NCI-H187 treated with DMSO at 0.1 percent for 48 hours (cell line): Measurements from ENCODE around the gene RASA3.

Experiments used
- DNase-seq: peaks from one replicate; lab custom pipeline; 2025; lab: John Stamatoyannopoulos, UW

The RASA3 gene

DNA sequence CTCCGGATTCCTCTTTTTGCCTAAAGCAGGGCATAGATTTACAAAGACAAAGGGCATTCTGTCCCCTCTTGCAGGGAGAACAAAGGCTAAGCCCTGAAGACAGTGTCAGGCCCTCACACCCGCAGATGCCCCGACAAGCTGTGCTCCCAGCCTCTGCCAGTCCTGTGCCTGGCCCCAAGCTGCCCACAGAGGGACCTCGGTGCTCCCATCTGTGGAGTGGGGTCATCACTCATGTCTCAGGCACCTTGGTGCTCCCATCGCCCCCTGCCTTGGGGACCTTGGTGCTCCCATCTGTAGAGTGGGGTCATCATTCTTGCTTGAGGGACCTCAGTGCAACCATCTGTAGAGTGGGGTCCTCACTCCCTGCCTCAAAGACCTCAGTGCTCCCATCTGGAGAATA lies 182.9 kb downstream of the RASA3 start:
- DNase-seq = no peak

DNA sequence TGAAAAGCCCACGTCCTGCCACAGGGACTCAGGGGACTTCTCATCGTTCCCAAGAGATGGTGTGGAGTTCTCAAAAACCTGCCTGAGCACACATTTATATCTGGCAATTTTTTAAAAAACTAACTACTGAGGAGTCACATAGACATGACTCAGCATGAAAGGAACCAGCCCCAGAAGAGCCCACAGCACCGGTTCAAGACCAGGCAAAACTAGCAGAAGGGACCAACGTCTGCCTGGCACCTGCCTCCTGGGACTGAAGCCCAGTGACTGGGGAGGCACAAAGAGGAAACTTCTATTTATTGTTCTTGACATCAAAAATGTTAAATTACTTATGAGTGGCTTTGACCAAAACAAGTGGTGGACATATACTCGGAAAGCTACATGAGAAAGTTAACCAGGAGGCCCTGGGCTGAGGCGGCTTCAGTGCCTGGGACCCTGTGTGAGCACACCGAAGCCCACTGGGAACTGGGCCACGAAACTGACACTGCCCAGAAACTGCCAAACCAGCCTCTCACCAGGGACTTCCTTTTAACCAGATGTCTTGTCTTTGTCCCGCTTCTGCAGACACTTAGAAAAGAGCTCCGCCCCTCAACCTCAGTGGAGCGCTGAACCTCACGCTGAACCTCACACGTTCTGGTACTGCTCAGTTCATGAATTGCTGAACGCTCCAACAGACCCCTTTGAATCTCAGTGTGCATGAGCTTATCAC lies 184.2 kb downstream of the RASA3 start:
- no peak for DNase-seq

DNA sequence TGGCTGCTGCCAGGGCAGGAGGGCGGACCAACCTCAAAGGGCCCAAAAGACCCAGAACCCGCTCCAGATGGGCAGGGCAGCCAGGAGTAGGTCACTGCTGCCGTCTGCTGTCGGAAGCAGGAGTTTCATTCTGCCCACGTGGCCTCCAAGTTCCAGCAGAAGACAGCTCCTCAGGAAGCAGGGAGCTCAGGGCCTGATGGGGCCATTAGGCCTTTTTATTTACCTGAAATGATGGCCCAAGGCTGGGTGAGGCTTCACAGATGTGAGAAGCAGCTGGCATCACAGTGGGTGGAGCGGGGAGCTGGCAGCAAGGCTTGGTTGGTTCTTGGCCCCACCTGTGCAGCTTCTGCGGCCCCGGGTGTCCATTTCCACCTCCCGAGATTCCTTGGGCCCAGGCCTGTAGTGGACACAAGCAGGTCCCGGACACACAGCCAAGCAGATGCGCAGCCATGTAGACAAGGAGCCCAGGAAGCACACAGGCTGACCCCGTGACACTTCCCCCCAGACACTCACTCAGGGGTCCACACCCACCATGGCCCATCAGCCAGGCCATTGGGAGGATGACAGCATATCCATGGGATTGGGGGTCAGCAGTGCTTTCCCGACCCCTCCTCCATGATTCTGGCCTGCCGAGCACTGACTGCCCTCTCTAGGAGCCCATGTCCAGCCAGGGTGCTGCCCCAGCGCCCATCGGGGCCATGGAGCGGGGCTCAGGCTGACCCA lies 185.0 kb downstream of the RASA3 start:
- DNase-seq = no peak

DNA sequence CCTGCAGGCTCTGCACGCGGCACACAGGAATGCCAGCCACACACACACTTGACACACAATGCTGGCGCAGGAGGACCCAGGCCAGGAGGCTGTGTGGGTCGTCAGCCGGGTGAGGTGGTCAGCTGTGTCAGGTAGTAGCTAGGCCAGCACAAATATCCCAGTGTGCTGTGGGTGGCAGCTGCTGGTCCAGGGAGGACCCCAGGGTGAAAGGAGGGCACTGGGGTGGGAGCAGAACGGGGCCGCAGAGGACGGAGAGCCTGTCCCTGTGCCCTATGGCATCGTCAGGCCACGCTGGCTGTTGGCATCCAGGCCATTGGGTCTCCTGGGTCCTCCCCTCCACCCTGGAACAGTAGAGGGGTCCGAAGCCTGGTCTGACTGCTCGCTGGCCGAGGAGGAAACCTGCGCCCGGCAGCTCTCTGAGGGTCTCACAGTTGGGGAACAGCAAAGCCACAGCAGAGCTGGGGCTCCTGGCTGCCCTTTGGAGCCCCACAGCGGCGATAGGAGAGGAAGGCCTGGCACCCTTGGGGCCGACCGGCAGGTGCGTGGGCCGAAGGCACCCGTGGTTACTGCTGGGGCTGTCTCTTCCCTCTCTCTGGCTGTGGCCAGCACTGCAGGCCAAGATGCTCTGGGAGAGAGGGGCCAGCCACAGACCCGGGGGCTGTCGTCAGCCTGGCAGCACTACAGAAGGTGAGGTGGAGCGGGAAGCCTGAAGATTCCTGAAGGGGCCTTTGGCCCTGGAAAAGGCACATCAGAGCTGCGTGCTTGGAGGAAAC lies 185.8 kb downstream of the RASA3 start:
- DNase-seq = no peak

DNA sequence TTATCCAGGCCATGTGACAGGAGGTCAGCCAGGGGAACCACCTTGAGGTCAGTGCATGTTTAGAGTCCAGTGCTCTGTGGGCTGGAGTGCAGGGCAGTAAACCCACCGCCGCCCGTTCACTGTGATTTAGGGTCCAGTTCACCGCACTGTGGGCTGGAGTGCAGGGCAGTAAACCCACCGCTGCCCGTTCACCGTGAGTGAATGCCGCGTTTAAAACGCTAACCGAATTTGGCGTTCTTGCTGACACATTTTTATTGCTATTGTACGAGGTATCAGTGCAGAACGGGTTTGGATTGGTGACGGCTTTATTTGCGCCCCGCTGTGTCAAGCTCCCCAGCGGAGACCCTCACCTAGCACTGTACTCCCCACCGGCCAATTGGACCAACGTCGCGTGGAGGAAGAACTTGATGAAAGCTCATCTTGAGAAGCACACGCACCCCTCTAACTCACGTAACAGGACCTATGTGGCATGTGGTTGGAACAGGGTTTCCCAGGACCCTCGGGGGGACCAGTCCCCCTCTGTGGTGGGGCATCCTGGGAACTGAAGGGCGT lies 186.5 kb downstream of the RASA3 start:
- DNase-seq = no peak

DNA sequence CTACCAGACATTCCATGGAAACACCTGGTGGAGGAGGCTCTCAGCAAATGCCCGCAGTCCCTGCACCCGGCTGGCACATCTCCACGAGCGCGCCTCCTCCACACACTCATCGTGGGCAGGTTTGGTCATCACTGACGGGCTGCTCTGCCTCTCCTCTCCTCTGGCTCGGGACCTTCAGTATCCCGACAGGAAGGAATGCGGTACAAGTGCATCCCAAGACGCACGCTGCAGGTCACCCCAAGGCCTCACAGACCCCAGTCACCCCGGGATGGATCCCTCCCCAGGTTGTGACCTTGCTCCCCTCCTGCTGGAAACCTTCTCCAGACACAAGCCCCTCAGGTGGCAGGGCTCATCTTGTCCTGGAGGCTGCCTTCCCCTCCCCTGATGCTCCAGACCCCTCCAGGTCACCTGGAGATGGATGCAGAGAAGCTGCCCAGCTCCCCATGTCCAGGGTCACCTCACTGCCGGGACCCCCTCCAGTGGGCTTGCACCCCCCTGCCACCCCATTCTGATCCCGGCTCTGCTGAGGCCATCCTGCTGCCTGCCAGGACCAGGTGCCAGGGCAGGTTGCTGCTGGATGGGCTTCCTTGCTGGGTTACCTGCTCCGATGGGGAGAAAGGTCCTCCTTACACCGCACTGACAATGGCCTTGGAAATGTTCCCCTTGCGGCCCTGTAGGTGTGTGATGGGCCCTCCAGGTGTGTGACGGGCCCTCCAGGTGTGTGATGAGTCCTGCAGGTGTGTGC lies 188.4 kb downstream of the RASA3 start:
- DNase-seq = no peak

DNA sequence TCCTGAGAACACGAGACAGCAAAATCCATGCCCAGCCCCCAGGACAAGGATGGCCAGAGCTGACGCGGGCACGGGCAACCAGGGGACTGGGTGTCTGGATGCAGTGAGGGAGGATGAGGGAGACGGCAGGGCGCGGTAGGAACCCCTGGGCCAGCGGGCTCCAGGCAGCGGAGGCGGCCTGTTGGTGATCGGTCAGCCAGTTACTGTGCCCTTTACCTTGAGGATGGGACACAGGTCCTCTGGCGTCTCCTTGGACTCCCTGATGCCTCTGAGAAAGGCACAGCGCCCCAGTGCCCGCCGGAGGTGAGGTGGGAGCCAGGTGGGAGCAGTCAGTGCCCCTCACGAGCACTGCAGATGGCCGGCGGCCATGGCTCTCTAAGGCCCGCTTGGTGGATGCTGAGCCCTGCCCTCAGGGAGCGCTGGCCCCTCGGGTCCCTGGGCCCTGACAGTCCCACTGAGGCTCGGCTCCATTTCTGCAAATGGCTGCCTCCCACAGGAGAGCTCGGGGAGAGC lies 189.8 kb downstream of the RASA3 start:
- no peak for DNase-seq

DNA sequence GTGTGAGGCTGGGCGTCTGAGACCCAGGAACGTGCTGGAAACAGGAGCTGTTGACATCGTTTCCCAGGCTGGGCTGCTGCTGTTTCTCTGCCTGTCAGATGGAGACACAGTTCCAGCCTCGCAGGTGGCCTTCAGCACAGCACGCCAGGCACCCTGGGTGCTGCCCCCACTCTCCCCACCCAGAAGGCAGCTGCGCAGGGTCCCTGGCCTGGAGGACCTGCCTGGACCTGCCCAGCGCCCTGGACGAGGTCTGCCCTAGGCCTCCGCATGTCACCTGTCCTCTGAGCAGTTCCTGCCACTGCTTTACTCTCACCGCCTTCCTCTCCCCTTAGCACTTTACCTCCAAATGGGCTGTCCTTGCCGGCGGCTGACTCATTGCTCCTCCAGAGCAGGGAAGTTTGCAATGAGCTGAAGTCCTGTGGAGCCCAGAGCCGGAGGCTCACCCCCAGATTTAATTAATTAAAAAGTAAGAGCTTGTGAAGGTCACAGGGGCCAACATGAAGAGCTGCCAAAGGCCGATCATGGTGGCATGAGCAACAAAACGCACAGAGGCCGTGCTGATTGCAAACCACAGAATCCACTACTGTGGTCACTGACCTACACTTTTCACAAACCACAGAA lies 190.7 kb downstream of the RASA3 start:
- DNase-seq = no peak

DNA sequence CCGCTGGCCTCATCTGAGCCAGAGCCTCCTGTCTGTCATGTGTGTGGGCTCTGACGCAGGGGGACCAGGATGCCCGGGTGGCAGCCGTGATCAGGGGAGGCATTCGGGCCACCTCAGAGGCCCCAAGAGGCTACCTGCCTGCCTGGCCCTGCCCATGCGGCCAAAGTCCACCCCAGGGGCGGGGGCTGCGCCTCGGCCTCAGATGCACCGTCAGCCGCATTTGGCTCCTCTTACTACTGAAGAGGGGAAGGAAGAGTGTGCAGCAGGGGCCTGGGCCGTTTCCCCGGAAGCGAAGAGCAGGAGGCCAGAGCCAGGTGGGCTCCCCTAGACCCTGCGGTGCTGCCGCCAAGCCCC lies 192.5 kb downstream of the RASA3 start:
- no peak for DNase-seq

DNA sequence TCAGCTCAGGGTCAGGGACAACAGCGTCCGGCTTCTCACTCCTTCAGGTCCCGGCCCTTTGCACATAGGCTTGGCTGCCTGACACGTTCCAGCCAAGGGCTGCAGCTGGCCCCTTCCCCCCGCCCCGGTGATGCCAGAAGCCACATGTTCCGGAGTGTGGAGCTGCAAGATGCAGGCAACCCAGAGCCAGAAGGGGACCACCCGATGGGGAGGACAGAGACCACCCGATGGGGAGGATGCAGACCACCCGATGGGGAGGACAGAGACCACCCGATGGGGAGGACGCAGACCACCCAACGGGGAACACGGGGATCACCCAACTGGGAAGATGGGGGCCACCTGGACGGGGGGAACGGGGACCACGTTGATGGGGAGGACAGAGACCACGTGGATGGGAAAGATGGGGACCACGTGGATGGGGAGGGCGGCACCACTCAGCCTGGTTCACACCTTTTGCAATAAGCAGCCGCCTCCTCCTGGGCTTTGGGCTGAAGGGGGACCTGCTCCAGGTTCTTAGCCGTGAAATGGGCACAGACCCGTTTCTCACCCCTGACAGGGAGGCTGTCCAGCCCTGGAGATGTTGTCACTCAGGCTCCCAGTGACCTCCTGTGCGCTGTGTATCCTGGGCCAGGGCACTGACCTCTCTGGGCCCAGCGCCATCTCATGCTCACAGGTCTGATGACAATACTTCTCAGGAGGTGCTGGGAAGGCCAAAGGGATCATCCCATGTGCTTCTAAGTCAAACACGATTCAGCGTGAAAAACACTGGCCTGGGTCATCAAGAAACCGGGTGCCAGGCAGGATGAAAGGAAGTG lies 193.1 kb downstream of the RASA3 start:
- no peak for DNase-seq

DNA sequence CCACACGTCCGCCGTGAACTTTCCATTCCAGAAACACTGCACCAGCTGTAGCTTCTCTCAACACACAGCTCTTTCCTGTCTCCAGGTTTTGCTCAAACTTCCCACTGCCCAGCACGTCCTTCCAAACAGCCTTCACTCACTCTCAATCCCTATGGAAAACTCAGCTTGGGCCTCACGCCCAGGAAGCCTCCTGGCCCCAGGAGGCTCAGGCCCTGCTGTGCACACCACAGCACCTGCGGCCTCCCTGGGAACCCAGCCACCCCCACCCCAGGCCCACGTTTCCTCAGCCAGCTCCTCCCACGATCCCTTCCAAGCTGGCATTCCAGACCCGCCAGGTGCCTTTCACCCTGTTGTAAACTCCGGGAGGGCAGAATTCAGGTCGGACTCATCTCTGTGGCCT lies 193.7 kb downstream of the RASA3 start:
- DNase-seq = no peak

DNA sequence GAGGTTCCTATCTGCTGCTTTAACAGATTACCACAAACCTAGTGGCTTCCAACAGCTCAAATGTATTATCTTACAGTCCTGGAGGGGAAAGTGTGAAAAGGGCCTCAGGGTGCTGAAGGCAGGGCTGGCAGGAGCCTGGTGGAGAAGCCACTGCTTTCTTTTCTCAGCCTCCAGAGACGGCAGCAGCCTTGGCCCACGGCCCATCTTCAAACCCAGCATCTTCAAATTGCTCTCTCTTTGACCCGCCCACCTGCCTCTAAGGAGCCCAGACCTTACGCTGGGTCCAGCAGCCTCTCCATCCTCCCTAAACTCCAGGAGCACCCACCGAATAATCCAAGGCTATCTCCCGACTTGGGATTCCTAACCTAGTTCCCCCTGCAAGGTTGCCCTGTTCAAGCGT lies 194.2 kb downstream of the RASA3 start:
- DNase-seq = no peak

DNA sequence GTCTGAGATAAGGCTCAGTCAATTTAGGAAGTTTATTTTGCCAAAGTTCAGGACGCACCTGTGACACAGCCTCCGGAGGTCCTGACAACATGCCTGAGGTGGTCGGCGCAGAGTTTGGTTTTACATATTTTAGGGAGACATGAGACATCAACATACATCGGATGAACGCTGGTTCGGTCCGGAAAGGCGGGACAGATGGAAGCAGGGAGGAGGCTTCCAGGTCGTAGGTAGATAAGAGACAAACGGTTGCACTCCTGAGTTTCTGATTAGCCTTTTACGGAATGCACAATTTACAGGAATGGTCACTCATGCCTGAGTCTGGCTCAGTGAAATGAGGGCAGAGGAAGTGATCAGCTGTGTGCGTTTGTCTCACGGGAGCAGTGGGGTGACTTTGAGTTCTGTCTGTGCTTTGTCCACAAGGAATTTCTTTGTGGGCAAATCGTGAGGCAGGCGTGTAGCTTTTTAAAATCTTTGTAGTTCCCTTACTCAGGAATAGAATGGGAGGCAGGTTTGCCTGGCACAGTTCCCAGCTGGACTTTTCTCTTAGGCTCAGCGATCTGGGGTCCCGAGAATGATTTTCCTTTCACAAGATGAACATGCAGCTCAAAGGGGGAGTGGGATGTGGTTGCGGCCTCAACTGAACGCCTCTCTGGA lies 194.8 kb downstream of the RASA3 start:
- DNase-seq = no peak

DNA sequence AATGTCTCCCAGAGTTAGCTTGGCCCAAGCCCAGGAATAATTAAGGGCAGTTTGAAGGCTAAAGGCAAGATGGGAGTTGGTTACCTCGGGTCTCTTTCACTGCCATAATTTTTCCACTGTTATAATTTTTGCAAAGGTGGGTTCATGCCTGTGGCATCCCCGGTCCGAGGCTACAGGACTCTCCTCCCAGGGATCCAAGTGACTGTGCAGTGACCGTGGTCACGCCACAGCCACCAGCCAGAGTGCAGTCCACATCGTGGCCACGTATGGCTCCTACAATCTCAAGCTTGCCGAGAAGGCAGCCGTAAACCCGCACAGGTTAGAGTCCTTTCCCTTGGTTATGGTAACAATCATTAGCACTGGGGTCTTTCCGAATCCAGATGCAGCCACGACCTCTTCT lies 195.3 kb downstream of the RASA3 start:
- no peak for DNase-seq

DNA sequence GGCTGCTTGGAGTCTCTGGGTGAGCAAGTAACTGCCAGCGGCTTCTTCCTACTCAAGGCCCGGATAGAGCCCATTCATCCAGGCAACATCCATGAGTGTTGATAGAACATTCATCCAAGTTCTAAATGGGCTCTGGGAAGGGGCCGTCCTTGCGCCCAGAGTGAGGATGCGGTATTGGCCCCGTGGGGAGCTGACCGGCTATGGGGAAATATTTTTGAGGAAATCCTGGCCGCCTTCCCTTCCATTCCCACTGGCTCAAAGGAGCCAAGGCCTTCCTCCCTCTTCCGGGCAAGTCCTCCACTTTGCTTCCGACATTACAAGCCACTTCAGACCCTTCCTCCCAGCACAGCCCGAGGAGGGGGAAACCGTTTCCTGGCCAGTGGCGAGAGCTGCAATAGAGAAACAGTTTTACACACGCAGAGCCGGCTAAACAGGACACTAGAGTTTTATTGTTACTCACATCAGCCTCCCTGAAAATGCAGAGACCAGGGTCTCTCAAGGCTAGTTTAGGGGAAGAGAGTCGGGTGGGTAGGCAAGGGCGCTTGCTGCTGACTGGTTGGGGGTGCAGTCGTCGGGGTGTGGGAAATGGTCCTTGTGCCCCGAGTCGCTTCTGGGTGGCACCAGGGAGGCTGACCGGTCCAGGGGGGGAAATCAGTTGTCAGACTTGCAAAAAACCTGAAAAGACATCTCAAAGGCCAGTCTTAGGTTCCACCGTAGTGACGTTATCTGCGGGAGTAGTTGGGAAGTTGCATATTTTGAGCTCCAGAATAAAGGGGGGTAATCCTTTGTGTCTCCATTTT lies 196.1 kb downstream of the RASA3 start:
- DNase-seq = no peak

DNA sequence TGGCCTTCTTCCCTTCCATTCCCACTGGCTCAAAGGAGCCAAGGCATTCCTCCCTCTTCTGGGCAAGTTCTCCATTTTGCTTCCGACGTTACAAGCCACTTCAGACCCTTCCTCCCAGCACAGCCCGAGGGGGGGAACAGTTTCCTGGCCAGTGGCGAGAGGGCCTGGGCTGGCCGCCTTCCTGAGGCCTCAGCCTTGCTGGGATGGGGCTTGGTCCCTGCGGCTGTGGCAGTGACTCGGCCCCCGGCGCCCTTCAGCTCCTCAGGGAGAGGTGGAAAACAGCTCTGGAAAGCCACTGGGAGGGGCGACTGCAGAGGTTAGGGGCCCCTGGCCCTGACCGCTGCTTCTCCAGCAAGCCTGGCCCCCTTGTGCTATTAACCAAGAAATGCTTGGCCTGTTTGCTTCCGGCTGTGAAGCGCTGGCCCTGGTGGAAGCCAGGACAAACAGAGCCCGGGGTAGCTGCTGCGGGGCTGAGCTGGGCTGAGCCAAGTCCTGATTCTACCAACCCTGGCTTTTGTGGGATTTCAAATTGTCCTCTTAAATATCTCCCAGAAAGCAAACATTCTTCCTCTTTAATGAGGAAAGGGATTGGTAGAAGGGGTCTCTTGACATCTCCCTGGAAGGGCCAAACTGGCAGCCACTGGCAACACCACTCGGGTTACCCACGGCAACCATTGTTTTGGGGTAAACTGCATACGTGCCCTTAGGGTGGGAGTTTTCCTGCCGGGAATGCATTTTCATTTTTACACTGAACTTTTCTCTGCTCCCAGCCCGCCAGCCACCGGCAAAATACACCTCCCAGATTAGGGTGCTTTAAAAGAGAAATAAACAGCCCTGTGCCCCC lies 197.2 kb downstream of the RASA3 start:
- DNase-seq = no peak

DNA sequence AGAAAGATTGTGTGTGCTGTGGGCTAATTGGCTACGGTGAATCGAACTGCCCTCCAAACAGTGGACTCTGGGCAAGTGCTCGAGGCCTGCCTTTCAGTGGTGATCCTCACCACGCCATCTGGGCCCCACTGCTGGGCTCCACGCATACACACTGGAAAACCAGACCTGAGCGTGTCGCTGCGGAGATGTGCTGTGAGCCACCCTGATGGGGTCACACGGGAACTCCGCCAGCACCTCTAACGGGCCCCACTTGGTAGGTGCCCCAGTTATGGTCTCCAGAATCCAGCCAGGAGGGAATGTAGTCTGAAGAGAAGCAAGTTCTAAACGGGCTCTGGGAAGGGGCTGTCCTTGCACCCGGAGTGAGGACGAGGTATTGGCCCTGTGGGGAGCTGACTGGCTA lies 197.8 kb downstream of the RASA3 start:
- no peak for DNase-seq

DNA sequence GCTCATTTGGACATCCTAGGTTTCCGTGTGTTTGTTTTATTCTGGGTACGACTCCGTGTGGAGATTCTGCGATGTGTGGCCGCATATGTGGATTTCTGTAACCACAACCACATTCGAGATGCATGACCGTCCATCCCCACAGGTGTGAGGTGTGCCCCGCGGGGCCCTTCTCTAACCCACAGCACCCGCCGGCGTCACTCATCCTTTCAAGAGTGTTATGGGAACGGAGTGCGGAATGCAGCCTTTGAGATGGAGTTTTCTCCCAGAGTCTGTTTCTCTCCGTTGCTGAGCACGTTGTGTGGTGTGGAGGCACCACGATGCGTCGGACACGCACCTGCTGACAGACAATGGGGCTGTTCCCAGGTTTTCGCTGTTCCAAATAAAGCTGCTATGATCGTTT lies 198.5 kb downstream of the RASA3 start:
- no peak for DNase-seq
